ENCODE data around the gene CFAP68.

GRCh38 chr11:111870522-111870885, 8.8 kb upstream of the CFAP68 start:
- no peak for TF ChIP-seq YY1 (IDR thresholded peaks at IDR 0.05; ENCODE audit: insufficient read depth, insufficient read length)
- no peak for TF ChIP-seq SUZ12 (IDR thresholded peaks at IDR 0.05; ENCODE audit: extremely low read depth, insufficient read depth, insufficient read length)
- TF ChIP-seq ZNF274 (IDR thresholded peaks at IDR 0.05; ENCODE audit: low read depth, low read length), result no peak

All from NT2/D1 (cell line).